Heart left ventricle (tissue), 16 donors: ENCODE data around the gene KCNMA1. TPM values are rescaled to one million over a fixed set of nuclear protein-coding genes. Genes with fewer than 3 reads are reported as not detected.

Experiments used
- ATAC-seq, 4 donors: fragments of 200-7000 bp; cut with Tn5 transposase; one replicate each; pipeline ENCODE4 v1.9.1; 2020 to 2022; ENCODE audit warnings: moderate library complexity in 4 of 4, mild to moderate bottlenecking in 3 of 4, moderate number of reproducible peaks in 1 of 4
- DNase-seq, 5 donors: peaks; one replicate each; pipeline ENCODE4 v3.0.0-alpha.2; 2020
- H3K27ac ChIP-seq, 12 donors: fragments of 200-600 bp; sonication (generic) in 4 of 12; one replicate each; pipeline versions ENCODE4 v1.5.0 to v1.8.0; 2016 to 2022; ENCODE audit warnings: mild to moderate bottlenecking in 2 of 12
- H3K27me3 ChIP-seq, 9 donors: fragments of 200-600 bp; sonication (generic) in 2 of 9; one replicate each; pipeline versions ENCODE4 v1.5.1 to v1.8.0; 2016 to 2022; ENCODE audit warnings: mild to moderate bottlenecking in 3 of 9
- H3K36me3 ChIP-seq, 9 donors: fragments of 200-600 bp; sonication (generic) in 2 of 9; one replicate each; pipeline versions ENCODE4 v1.5.0 to v1.8.0; 2018 to 2022; ENCODE audit warnings: mild to moderate bottlenecking in 2 of 9
- H3K4me1 ChIP-seq, 12 donors: fragments of 200-600 bp; sonication (generic) in 4 of 12; one replicate each; pipeline versions ENCODE4 v1.5.0 to v1.8.0; 2016 to 2022; ENCODE audit warnings: mild to moderate bottlenecking in 3 of 12
- H3K4me3 ChIP-seq, 12 donors: fragments of 200-600 bp; sonication (generic) in 4 of 12; one replicate each; pipeline versions ENCODE4 v1.5.0 to v1.8.0; 2017 to 2022; ENCODE audit warnings: mild to moderate bottlenecking in 9 of 12, moderate library complexity in 4 of 12
- H3K9me3 ChIP-seq, 12 donors: fragments of 200-600 bp; sonication (generic) in 4 of 12; one replicate each; pipeline versions ENCODE4 v1.5.0 to v1.8.0; 2016 to 2022; ENCODE audit warnings: mild to moderate bottlenecking in 1 of 12
- CTCF ChIP-seq, 12 donors: fragments of 200-600 bp; sonication (generic) in 4 of 12; IDR thresholded peaks; one replicate each; pipeline versions ENCODE4 v1.5.0 to v1.8.0; 2018 to 2022; ENCODE audit warnings: antibody characterized with exemption in 12 of 12, mild to moderate bottlenecking in 5 of 12
- POLR2A ChIP-seq, 2 donors: fragments of 450-650 bp; IDR thresholded peaks; one replicate each; pipeline ENCODE4 v1.6.1; 2017; ENCODE audit warnings: antibody characterized with exemption in 2 of 2, mild to moderate bottlenecking in 2 of 2, moderate library complexity in 2 of 2
- WGBS, 4 donors: extraction: QIAGEN DNeasy Blood & Tissue Kit in 2 of 4; methylation state at CpG; one replicate each; pipeline versions ENCODE4 v1.1.5 to v1.1.7; 2013 to 2018; 5-methylcytosine and 5-hydroxymethylcytosine counted together
- intact Hi-C, 10 donors: fragments of 100-400 bp; cut with DNase I; formaldehyde crosslinking; loops; one replicate each; pipeline versions ENCODE4 v1.11.1 to v1.14.2; 2022
- polyA plus RNA-seq, 2 donors: library from polyadenylated mRNA; stranded (reverse); fragments of 200-250 nt; gene quantifications; one replicate each; pipeline ENCODE4 v1.2.3, GENCODE V29; 2013
- total RNA-seq, 9 donors: library from RNA; depleted of rRNA in 2 of 9; stranded (reverse); fragments of >200 nt in 2 of 9; fragmentation: NEBNext Ultra II Directional in 3 of 9; extraction: Animal tissue kit (Norgen Biotek cat#: 25700) in 3 of 9; gene quantifications; one replicate each; pipeline versions ENCODE4 v1.1.0 to v1.2.4, GENCODE V29; 2016 to 2023
- donor health status: ischemic (EF 13 %, LVEDD 7.1; RV severe dilation, severe dysfunction).
- donor health status: healthy with polysubstance abuse.
- donor health status: DM: no; HTN: yes; CAD: no.
- donor health status: DM: no; HTN: no; CAD: no.
- donor health status: ischemic (EF 25% LVEDD 6.9; RV normal size, moderate dysfunction).
- donor health status: ischemic (EF 25% LVEDD 5.7; RV mildly dilated, moderate dysfunction).
- donor health status: healthy.
- donor health status: DM: yes; HTN: yes; CAD: no.
- donor health status: ischemic (EF 35%, LVEDD 5.7; RV mildly dilated, moderate dysfunction).
- donor health status: nonischemic (EF 11% LVEDD 7.7; RV severe dilation, severe dysfunction).
- donor health status: DM: yes; HTN: yes; CAD: no.
- donor health status: PGD.
- donor health status: ischemic (EF 29% LVEDD 5.4; RV normal size, mild dysfunction).
- donor health status: nonischemic (EF 23%, LVEDD 6.1; RV moderate dilation, normal function).

Gene KCNMA1
- total and polyA plus RNA-seq, 11 donors = 0.39 to 8.7 (median 1.7) TPM

- Histone ChIP-seq H3K4me1 (peaks cover 0 to 4% (median 0%) of the 10 kb centered on the region in 12 donors), H3K27ac (peak overlapping the region in 1 of 12 donors; percentile 25), H3K9me3 (no peaks in the 10 kb centered on the region), H3K27me3 (peaks cover 0 to 33% (median 8%) of the 10 kb centered on the region in 9 donors), H3K36me3 (no peaks in the 10 kb centered on the region), H3K4me3 (no peak overlapping the region)
- intact Hi-C loops = no loop called here
- TF ChIP-seq CTCF (IDR thresholded peaks at IDR 0.05) = no peak
- TF ChIP-seq POLR2A (IDR thresholded peaks at IDR 0.05) = no peak
- DNase-seq = no peak
- 71 to 79% (median 75%) methylated on average over 13 of the region's 13 CpGs for WGBS, 4 donors
- no peak for ATAC-seq
Measured at GRCh38 chr10:77566914-77567566, 70.6 kb downstream of the KCNMA1 start.

GRCh38 chr10:77566236-77566635 is 71.4 kb downstream of the KCNMA1 start:
- TF ChIP-seq POLR2A (IDR thresholded peaks at IDR 0.05) = no peak
- no peak for TF ChIP-seq CTCF (IDR thresholded peaks at IDR 0.05)
- peaks cover 0 to 33% (median 8%) of the 10 kb centered on the region in 9 donors for H3K27me3 ChIP-seq
- H3K4me1 ChIP-seq = peaks cover 0 to 4% (median 0%) of the 10 kb centered on the region in 12 donors
- WGBS, 4 donors = 53 to 65% (median 60%) methylated on average over 5 to 6 of the region's 6 CpGs
- intact Hi-C loops = no loop called here
- H3K9me3 ChIP-seq = no peaks in the 10 kb centered on the region
- H3K27ac ChIP-seq = peak overlapping the region in 1 of 12 donors; percentile 54
- no peaks in the 10 kb centered on the region for H3K36me3 ChIP-seq
- DNase-seq (no peak), ATAC-seq (no peak)
- no peak overlapping the region for H3K4me3 ChIP-seq

GRCh38 chr10:77565590-77566023 is 72.0 kb downstream of the KCNMA1 start:
- WGBS, 4 donors = 52 to 56% (median 54%) methylated on average over 4 of the region's 4 CpGs
- TF ChIP-seq POLR2A (IDR thresholded peaks at IDR 0.05) (no peak), CTCF (IDR thresholded peaks at IDR 0.05) (no peak)
- no peaks in the 10 kb centered on the region for H3K36me3 ChIP-seq
- H3K27me3 ChIP-seq = peaks cover 0 to 33% (median 8%) of the 10 kb centered on the region in 9 donors
- no peak for ATAC-seq
- no peak overlapping the region for H3K4me3 ChIP-seq
- intact Hi-C loops = no loop called here
- H3K4me1 ChIP-seq = peaks cover 0 to 4% (median 0%) of the 10 kb centered on the region in 12 donors
- H3K9me3 ChIP-seq = no peaks in the 10 kb centered on the region
- peak overlapping the region in 1 of 12 donors; percentile 54 for H3K27ac ChIP-seq
- DNase-seq = no peak

GRCh38 chr10:77564731-77565589 is 72.6 kb downstream of the KCNMA1 start:
- H3K27me3 ChIP-seq = peaks cover 0 to 33% (median 8%) of the 10 kb centered on the region in 9 donors
- intact Hi-C loops = no loop called here
- H3K4me3 ChIP-seq = no peak overlapping the region
- H3K27ac ChIP-seq = peak overlapping the region in 1 of 12 donors; percentile 54
- 27 to 36% (median 29%) methylated on average over 10 of the region's 10 CpGs for WGBS, 4 donors
- H3K36me3 ChIP-seq = no peaks in the 10 kb centered on the region
- DNase-seq (no peak), ATAC-seq (no peak)
- peaks cover 0 to 4% (median 0%) of the 10 kb centered on the region in 12 donors for H3K4me1 ChIP-seq
- TF ChIP-seq POLR2A (IDR thresholded peaks at IDR 0.05) (no peak), CTCF (IDR thresholded peaks at IDR 0.05) (no peak)
- no peaks in the 10 kb centered on the region for H3K9me3 ChIP-seq
